Measurements from ENCODE around the gene ABCA1.
"Not testable (repeated sequence)": the region's sequence is repeated elsewhere in the genome, so short reads cannot be mapped to it uniquely, and the experiment has no call there.

Gene ABCA1

GRCh38 chr9:104875320-104875719 is 52.6 kb downstream of the ABCA1 start:
- no peak for FAIRE-seq

GRCh38 chr9:104873489-104873850 is 54.5 kb downstream of the ABCA1 start:
- no peak for FAIRE-seq
- no peak for DNase-seq (ENCODE audit: low spot score)

More at GRCh38 chr9:104875320-104875719, 52.6 kb downstream of the ABCA1 start:
- no peak for DNase-seq (ENCODE audit: low spot score)

- FAIRE-seq = peak; percentile 93
- DNase-seq (ENCODE audit: low spot score) = peak; percentile 96
Observed at GRCh38 chr9:104872656-104873488, 55.1 kb downstream of the ABCA1 start.

- FAIRE-seq (no peak), DNase-seq (ENCODE audit: low spot score) (no peak)
Observed at GRCh38 chr9:104871961-104872527, 55.9 kb downstream of the ABCA1 start.

DNA sequence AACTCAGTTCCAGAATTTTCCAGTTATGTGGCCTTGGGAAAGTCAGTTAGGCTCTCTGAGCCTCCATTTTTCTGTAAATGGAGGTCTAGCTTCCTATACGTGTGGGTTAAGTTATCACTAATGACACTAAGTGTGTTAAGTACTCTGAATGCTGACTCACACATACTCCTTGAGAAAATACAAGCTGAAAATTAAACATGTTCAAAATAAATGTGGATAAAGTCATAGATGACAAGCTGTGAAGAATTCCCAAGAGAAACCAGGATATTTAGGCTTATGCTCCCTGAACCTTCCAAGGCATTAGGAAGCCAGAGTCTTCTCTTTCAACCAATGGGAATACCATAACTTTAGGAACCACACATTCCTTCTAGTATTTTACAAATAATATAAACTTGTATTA is 58.1 kb downstream of the ABCA1 start:
- DNase-seq (ENCODE audit: low spot score) = no peak
- FAIRE-seq = no peak

DNA sequence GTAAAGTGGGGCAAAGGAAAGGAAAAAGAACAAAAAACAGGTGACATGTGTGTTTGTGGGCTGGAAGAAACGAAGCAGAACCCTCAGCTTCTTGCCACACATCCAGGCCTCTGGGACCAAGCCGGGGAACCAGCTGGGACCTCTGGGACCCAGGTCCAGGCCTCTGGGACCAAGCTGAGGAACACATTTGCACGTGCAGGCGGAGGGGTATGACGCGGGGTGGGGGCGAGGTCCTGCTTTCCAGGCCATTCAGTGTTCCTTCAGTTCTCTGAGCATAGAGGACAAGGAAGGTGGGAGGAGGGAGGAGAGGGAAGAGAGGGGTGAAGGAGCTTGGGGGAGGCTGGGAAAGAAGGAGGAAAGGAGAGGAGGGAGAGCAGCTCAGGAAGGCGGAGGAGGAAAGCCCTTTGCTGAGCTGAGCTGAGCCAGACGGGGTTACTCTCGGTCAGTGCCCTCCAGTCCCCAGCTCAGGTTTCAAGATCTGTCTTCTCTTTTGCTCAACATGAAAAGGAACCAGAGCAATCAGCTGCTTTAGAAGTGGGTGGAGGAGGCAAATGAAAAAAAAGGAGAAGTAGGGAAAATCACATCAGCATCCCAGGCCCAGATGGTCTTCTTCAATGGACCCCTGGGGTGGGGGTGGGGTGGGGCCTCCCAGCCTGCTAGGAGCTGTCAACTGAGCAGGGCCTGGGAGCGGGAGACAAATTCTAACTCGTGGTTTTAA is 59.1 kb downstream of the ABCA1 start:
- no peak for FAIRE-seq

GRCh38 chr9:104868303-104868686 is 59.7 kb downstream of the ABCA1 start:
- no peak for DNase-seq (ENCODE audit: low spot score)
- no peak for FAIRE-seq

More for the DNA sequence above, 59.1 kb downstream of the ABCA1 start:
- no peak for DNase-seq (ENCODE audit: low spot score)

DNA sequence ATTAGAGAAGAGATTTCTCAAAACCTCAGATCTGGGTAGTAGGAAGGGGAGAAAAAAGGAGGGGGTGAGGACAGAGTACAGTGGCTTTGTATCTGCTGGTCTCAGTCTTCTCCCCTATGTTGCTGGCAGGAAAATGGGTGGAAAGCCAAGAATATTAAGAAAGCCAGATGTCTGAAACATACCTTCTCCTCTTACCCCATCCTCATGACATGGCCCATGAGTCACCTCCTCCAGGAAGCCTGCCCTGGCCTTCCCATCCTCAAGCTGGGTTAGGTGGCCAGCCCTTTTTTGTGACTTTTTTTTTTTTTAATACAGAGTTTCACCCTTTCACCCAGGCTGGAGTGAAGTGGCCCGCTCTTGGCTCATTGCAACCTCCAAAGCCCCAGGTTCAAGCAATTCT is 61.8 kb downstream of the ABCA1 start:
- no peak for FAIRE-seq
- DNase-seq (ENCODE audit: low spot score) = peak; percentile 24

- FAIRE-seq (no peak), DNase-seq (ENCODE audit: low spot score) (no peak)
Observed at GRCh38 chr9:104864675-104865104, 63.3 kb downstream of the ABCA1 start.

DNA sequence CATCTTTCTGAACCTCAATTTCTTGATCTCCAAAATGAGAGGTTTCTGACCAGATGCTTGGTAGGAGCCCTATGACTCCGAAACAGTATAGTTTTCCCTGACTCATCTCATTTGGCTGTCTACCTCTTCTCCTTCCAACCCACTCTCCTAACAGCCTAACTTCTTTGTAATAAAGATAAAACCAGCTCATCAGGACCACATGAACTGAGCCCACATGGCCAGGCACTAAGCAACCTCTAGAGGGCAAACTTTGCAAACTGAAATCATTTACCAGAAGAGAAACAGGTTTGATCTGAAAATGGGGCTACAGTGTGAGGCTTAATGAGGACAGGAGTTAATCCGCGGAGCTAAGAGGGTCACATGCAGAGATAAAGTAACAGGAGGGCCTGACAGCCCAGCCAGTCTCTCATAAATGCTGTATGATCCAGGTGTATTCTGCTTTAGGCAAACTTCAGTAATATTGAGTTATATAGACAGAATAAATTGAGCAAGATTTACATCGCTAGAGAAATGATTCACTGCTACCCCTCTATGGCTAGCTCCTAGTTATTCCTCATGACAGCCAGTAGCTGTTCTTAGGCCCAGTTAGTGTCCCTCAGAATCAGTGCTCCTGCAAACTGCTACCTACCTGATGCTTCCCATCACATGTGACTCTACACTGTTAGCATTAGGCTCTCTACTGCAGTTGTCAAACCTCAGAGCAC is 64.6 kb downstream of the ABCA1 start:
- DNase-seq (ENCODE audit: low spot score) (peak; percentile 62), FAIRE-seq (peak; percentile 66)

GRCh38 chr9:104861397-104861796 is 66.6 kb downstream of the ABCA1 start:
- DNase-seq (ENCODE audit: low spot score) (no peak), FAIRE-seq (no peak)

- no peak for DNase-seq (ENCODE audit: low spot score)
Observed at GRCh38 chr9:104860263-104860662, 67.7 kb downstream of the ABCA1 start.

GRCh38 chr9:104858846-104859245 is 69.1 kb downstream of the ABCA1 start:
- DNase-seq (ENCODE audit: low spot score) (no peak), FAIRE-seq (no peak)

More at GRCh38 chr9:104860263-104860662, 67.7 kb downstream of the ABCA1 start:
- no peak for FAIRE-seq

DNA sequence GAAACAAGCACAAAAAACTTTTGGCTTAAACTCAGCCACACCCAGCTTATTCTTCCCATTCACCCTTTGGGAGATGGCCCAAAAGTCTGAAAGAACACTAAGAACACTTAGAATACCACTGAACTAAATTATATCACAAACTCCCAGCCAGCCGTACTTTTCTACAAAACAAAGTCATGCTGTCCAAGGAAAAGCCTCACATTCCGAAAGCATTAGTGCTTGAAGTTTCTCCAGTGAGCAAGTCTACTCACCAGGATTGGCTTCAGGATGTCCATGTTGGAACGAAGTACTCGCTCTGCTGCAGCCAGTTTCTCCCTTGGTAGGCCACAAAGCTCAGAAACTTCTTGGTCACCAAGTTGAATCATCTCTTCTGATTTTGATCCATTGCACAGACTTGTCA is 69.7 kb downstream of the ABCA1 start:
- no peak for DNase-seq (ENCODE audit: low spot score)
- FAIRE-seq = no peak

GRCh38 chr9:104856413-104856941 is 71.5 kb downstream of the ABCA1 start:
- DNase-seq (ENCODE audit: low spot score) = no peak
- no peak for FAIRE-seq

DNA sequence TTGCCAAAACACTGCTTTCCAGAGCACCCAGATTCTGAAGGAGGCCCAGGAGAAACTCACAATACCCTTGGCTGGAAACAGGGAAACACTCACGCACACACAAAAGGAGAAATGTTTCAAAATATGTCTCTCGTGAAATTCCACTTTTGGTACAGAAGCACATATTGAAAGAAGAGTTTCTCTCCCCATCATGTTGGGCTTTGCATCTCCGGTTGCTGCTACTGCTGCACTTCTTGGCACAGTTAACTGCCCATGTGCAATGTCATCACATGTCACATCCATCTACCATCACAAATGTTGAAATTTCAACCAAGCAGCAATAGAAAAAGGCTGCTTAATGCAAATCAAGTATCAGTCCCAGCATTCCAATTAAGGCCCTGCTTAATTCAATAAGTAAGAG is 72.1 kb downstream of the ABCA1 start:
- FAIRE-seq = no peak
- no peak for DNase-seq (ENCODE audit: low spot score)

DNA sequence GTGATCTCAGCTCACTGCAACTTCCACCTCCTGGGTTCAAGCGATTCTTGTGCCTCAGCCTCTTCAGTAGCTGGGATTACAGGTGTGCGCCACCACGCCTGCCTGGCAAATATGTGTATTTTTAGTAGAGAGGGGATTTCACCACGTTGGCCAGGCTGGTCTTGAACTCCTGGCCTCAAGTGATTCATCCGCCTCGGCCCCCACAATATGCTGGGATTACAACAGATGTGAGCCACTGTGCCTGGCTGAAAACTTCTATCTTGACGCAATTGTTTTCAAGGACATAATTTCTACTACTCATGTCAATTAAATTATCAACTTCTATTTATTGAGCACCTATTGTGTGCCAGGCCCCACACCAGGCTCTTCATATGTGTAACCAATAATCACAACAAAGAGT is 72.7 kb downstream of the ABCA1 start:
- not testable (repeated sequence) for DNase-seq (ENCODE audit: low spot score); FAIRE-seq

GRCh38 chr9:104854613-104855012 is 73.3 kb downstream of the ABCA1 start:
- no peak for DNase-seq (ENCODE audit: low spot score)
- FAIRE-seq = no peak

GRCh38 chr9:104853683-104854082 is 74.3 kb downstream of the ABCA1 start:
- DNase-seq (ENCODE audit: low spot score) (no peak), FAIRE-seq (no peak)

GRCh38 chr9:104853159-104853558 is 74.8 kb downstream of the ABCA1 start:
- FAIRE-seq = no peak
- DNase-seq (ENCODE audit: low spot score) = no peak

GRCh38 chr9:104851546-104851920 is 76.4 kb downstream of the ABCA1 start:
- FAIRE-seq (no peak), DNase-seq (ENCODE audit: low spot score) (no peak)
